Effector memory CD4-positive, alpha-beta T cell (primary cell): ENCODE data around the gene RALGPS1.

Experiments used
- DNase-seq, 3 donors: peaks; one replicate each; pipeline ENCODE4 v3.0.0-alpha.2; 2020
- H3K27ac ChIP-seq: 2 replicates; pipeline ENCODE4 v1.7.0; 2013; ENCODE audit warnings: mild to moderate bottlenecking, low read length, moderate library complexity; ENCODE audit not compliant: insufficient read depth, poor library complexity, severe bottlenecking
- H3K27me3 ChIP-seq: replicated peaks from 2 replicates; pipeline ENCODE4 v1.7.0; 2013; ENCODE audit warnings: mild to moderate bottlenecking, low read length; ENCODE audit not compliant: insufficient read depth, control insufficient read depth, poor library complexity, severe bottlenecking
- H3K36me3 ChIP-seq: 2 replicates; pipeline ENCODE4 v1.7.0; 2013; ENCODE audit warnings: mild to moderate bottlenecking, low read length, moderate library complexity; ENCODE audit not compliant: control insufficient read depth, insufficient read depth
- H3K4me1 ChIP-seq: 2 replicates; pipeline ENCODE4 v1.7.0; 2013; ENCODE audit warnings: low read length, mild to moderate bottlenecking; ENCODE audit not compliant: control insufficient read depth, insufficient read depth, poor library complexity, severe bottlenecking
- H3K4me3 ChIP-seq: 2 replicates; pipeline ENCODE4 v1.7.0; 2013; ENCODE audit warnings: low read length, low read depth, mild to moderate bottlenecking; ENCODE audit not compliant: insufficient read depth, poor library complexity, severe bottlenecking
- H3K9me3 ChIP-seq: 2 replicates; pipeline ENCODE4 v1.7.0; 2013; ENCODE audit warnings: mild to moderate bottlenecking, low read length, moderate library complexity; ENCODE audit not compliant: control insufficient read depth

The RALGPS1 gene

DNA sequence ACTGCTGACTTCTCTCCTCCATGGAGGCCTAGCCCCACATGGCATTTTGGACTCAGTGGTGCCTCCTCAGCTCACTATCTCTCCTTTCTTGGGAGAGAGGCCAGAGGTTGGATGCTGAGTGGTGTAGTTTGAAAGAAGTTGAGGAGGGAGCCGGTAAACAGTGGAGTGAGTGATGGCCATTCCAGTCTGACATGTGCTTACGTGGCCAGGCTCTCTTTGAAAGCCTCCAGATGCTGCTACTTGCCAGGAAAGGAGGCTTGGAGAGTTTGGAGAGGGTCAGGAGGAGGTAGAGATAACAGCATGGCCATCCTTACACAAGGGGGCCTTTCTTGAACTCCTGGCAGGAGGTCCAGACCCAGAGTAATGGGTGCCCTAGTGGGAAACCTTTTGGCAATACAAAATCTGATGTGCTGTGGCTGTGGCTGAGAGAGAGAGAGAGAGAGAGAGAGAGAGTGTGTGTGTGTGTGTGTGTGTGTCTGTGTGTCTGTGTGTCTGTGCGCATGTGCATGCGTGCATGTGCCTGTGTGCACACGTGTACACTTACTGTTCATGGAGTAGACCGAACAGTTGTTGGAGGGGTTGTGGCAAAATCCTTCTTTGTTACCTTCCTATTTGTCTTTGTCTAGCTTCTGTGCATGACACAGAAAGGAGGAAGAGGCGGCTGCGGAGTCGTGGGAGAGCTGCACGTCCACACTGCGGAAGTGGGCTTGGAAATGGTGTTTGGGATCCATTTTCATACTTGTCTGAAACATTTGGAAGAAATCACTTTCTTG is 37.8 kb downstream of the RALGPS1 start:
- no peaks in the 10 kb centered on the region for H3K9me3 ChIP-seq
- no peaks in the 10 kb centered on the region for H3K4me1 ChIP-seq
- no peaks in the 10 kb centered on the region for H3K27me3 ChIP-seq
- DNase-seq: no peak
- H3K4me3 ChIP-seq: no peak overlapping the region
- H3K36me3 ChIP-seq: no peaks in the 10 kb centered on the region
- H3K27ac ChIP-seq: no peak overlapping the region

- Histone ChIP-seq H3K27me3 (no peaks in the 10 kb centered on the region), H3K4me3 (no peak overlapping the region), H3K4me1 (no peaks in the 10 kb centered on the region), H3K27ac (no peak overlapping the region), H3K9me3 (no peaks in the 10 kb centered on the region), H3K36me3 (no peaks in the 10 kb centered on the region)
- no peak for DNase-seq
Observed at GRCh38 chr9:126953041-126953809, 38.6 kb downstream of the RALGPS1 start.

DNA sequence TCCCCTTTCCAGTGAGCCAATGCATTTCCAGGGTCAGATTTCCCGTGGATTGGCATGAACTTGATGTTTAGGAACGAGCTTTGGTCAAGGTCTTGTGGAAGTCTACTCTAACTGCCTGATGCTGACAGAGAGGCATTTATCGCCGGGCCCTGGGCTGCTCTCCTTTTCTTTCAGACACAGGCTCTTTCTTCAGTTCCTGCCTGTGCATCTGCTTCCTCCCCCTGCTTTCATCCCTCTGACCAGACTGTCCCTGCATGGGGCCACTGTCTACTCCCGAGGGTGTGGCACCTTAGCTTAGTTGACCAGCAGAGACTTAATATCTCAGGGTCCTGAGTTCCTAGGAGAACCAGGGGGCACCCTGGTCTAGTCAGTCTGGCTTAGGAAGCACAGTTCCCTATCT is 41.2 kb downstream of the RALGPS1 start:
- no peak overlapping the region for H3K27ac ChIP-seq
- H3K27me3 ChIP-seq: no peaks in the 10 kb centered on the region
- H3K9me3 ChIP-seq: no peaks in the 10 kb centered on the region

GRCh38 chr9:126956917-126957686 is 42.5 kb downstream of the RALGPS1 start:
- H3K4me3 ChIP-seq: no peak overlapping the region
- no peak for DNase-seq
- H3K9me3 ChIP-seq: no peaks in the 10 kb centered on the region
- no peaks in the 10 kb centered on the region for H3K27me3 ChIP-seq
- no peaks in the 10 kb centered on the region for H3K36me3 ChIP-seq
- no peak overlapping the region for H3K27ac ChIP-seq
- no peaks in the 10 kb centered on the region for H3K4me1 ChIP-seq

More for the DNA sequence above, 41.2 kb downstream of the RALGPS1 start:
- Histone ChIP-seq H3K4me3 (no peak overlapping the region), H3K4me1 (no peaks in the 10 kb centered on the region), H3K36me3 (no peaks in the 10 kb centered on the region)
- DNase-seq: no peak

DNA sequence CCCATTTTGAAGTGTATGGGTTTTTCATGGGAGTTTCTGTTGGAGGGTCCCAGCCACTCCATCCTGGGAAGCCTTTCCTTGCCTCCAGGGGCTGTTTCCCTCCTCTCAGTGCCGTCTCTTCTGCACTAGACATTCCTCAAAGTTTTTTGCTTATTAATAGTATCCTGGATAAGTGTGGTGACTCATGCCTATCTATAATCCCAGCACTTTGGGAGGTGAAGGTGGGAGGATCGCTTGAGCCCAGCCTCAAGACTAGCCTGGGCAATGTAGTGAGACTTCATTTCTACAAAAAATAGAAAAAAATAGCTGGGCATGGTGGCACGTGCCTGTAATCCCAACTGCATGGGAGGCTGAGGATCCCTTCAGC is 43.1 kb downstream of the RALGPS1 start:
- H3K36me3 ChIP-seq: no peaks in the 10 kb centered on the region
- H3K4me1 ChIP-seq: no peaks in the 10 kb centered on the region
- no peak for DNase-seq
- no peaks in the 10 kb centered on the region for H3K27me3 ChIP-seq
- H3K27ac ChIP-seq: no peak overlapping the region
- no peak overlapping the region for H3K4me3 ChIP-seq
- no peaks in the 10 kb centered on the region for H3K9me3 ChIP-seq

- no peaks in the 10 kb centered on the region for H3K36me3 ChIP-seq
- no peaks in the 10 kb centered on the region for H3K4me1 ChIP-seq
- H3K4me3 ChIP-seq: no peak overlapping the region
- H3K9me3 ChIP-seq: no peaks in the 10 kb centered on the region
- no peak for DNase-seq
- no peaks in the 10 kb centered on the region for H3K27me3 ChIP-seq
- no peak overlapping the region for H3K27ac ChIP-seq
Observed at GRCh38 chr9:126959336-126959735, 44.8 kb downstream of the RALGPS1 start.

DNA sequence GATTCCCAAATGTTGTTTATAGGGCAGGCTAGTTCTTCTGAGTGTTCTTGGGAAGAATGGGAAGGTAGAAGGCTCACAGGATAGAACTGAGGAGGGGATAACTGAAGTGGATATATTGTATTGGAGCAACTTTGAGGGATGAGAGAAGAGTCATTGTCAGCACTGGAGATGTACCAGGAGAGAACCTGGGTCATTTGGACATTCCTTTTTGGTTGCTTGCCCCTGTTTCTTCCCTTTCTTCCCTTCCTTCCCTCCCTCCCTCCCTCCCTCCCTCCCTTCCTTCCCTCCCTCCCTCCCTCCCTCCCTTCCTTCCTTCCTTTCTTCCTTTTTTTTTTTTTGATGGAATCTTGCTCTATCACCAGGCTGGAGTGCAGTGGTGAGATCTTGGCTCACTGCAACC is 45.3 kb downstream of the RALGPS1 start:
- H3K4me3 ChIP-seq: no peak overlapping the region
- H3K27me3 ChIP-seq: no peaks in the 10 kb centered on the region
- no peak for DNase-seq
- H3K27ac ChIP-seq: no peak overlapping the region
- H3K36me3 ChIP-seq: no peaks in the 10 kb centered on the region
- H3K9me3 ChIP-seq: no peaks in the 10 kb centered on the region
- H3K4me1 ChIP-seq: no peaks in the 10 kb centered on the region

GRCh38 chr9:126962336-126962735 is 47.8 kb downstream of the RALGPS1 start:
- no peaks in the 10 kb centered on the region for H3K4me1 ChIP-seq
- no peak overlapping the region for H3K4me3 ChIP-seq
- H3K36me3 ChIP-seq: no peaks in the 10 kb centered on the region

DNA sequence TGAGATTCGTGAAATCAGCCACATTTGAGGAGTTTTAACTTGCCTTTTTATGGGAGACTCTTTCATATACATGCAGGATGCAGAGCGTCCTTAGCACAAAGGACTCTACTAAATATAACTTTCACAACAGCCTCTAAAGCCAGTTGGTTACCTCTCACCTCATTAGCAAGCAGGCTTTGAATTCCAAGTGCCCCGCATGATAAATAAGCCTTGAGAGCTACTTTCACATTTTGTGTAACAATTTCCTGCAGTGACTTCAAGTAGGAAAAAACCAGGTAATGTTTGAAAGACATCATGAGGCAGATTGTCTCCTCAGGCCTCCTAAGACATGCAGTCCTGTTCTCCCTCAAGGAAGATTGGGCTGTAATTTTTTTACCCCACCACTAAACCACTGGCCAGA is 50.5 kb downstream of the RALGPS1 start:
- H3K4me3 ChIP-seq: no peak overlapping the region
- H3K4me1 ChIP-seq: no peaks in the 10 kb centered on the region
- DNase-seq: no peak
- H3K9me3 ChIP-seq: no peaks in the 10 kb centered on the region
- H3K36me3 ChIP-seq: no peaks in the 10 kb centered on the region
- H3K27ac ChIP-seq: no peak overlapping the region
- H3K27me3 ChIP-seq: no peaks in the 10 kb centered on the region

More at GRCh38 chr9:126962336-126962735, 47.8 kb downstream of the RALGPS1 start:
- DNase-seq: no peak
- Histone ChIP-seq H3K9me3 (no peaks in the 10 kb centered on the region), H3K27ac (no peak overlapping the region), H3K27me3 (no peaks in the 10 kb centered on the region)
